GM19099 (cell line): ENCODE measurements around the gene TMEM33.

ENCODE experiments used
- POLR2A ChIP-seq: IDR thresholded peaks from 3 replicates; pipeline ENCODE4 v1.6.1; 2011; ENCODE audit warnings: low read depth; ENCODE audit not compliant: insufficient read length; ENCODE audit errors: extremely low read depth

TMEM33 gene

DNA sequence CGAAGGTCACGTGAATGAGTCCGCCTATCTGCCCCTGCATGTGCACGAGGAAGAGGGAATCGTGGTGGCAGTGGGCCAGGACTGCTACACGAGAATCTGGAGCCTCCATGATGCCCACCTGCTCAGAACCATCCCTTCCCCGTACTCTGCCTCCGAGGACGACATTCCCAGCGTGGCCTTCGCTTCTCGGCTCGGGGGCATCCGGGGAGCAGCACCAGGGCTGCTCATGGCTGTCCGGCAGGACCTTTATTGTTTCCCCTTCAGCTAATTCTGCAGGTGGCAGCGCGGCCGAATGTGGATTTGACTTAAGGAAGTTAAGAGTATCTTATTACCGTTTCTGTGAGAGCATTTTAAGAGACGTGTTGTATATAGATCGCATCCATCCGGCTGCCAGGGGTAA, 47.5 kb downstream of the TMEM33 start:
- TF ChIP-seq POLR2A: no peak

DNA sequence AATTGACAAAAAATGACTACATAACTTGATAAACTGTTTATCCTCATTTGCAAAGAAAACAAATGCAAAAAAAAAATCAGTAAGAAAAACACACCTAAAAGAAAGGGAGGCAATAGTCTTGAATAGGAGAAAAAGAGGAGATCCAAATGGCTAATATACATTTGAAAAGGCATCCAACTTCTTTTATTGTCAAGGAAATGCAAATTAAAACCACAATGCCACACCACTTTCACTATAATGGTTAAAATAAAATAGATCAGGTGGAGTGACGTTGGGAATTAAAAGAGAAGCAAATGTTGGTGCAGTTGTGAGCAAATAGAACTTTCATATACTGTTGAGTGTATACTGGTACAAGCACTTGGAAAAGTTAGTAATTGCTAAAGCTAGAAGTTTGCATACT, 49.9 kb downstream of the TMEM33 start:
- no peak for TF ChIP-seq POLR2A

DNA sequence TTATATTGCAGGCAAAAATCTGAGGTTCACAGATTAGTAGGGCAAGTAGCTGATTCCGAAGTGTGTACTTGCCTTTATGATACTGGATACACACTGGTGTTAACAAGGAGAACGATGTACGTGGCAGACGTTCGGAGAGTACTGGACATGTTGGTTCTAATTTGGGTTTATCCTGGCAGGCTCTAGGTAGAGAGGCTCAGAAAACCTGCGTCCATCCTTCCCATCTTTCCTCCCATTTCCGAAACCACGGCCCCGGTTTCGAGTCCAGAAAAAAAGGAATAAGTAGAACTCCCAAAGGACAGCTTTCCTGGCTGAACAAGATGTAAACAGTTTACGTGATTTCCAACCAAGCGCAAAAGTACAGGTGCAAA, 54.8 kb downstream of the TMEM33 start:
- no peak for TF ChIP-seq POLR2A

DNA sequence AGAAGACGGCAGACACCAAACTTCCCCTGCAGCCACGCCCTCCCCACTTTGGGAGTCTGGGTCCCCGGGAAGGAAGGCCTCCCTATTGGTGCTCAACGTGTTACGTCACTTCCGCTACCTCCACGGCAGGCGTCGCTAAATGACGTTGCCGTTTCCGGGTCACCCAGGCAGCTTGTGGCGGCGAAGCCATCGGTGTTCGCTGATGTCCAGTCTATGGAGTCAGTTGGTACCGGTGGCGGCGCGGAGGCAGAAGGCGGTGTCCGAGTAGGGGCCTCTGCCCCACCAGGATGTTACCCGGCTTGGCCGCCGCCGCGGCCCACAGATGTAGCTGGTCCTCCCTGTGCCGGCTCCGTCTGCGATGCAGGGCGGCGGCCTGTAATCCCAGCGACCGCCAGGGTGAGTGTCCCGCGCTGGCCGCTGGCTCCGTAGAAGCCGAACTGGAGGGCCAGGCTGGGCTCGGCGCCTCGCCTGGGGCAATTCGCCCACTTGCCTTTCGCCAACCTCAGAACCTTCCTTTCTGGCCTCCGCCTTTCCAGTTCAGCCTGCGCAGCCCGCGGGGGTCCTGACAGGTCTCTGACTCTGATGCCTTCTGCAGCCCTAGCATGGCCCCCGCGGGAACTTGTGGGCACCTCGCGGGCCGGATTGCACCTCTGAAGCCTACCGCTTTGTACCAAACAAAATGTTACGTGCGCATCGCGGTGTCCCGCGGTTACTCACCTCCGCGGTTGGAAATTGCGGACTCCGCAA, 55.3 kb downstream of the TMEM33 start, which contains the start of gene SLC30A9:
TSS of gene SLC30A9 (plus strand) at position 166 of the 747 bp plus-strand sequence. CDS start at position 288, 122 bp downstream.
- TF ChIP-seq POLR2A: peak; percentile 92

DNA sequence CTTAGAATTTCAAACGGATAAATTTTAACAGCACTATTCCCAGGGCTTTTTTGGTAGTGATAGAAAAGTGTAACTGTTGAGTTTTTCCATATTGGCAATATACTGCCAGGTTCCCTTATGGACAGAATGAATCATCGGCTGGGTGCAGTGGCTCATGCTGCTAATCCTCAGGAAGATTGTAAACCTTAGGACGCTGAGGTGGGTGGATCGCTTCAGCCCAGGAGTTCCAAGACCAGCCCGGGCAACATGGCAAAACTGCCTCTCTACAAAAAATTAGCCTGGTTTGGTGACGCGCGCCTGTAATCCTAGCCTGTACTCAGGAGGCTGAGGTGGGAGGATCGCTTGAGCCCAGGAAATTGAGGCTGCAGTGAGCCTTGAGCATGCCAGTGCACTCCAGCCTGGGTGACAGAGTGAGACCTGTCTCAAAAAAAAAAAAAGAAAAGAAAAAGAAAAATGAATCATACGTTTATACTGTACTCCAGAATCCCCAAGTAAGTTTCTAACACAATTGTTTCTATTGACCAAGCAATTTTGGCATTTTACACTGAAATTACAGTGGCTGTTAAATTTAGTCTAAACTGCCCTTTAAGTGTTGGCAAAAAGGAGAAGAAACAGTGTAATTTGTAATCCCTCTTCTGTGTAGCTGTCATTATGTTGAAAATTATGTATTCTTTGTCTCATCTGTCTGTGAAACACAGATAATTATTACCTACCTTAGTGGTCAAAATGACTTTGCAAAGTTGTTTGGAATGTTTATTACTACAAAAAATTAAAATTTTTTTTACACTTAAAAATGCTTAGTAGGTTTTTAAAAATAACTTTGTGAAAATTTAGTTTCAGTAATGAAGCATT, 56.9 kb downstream of the TMEM33 start:
- no peak for TF ChIP-seq POLR2A

DNA sequence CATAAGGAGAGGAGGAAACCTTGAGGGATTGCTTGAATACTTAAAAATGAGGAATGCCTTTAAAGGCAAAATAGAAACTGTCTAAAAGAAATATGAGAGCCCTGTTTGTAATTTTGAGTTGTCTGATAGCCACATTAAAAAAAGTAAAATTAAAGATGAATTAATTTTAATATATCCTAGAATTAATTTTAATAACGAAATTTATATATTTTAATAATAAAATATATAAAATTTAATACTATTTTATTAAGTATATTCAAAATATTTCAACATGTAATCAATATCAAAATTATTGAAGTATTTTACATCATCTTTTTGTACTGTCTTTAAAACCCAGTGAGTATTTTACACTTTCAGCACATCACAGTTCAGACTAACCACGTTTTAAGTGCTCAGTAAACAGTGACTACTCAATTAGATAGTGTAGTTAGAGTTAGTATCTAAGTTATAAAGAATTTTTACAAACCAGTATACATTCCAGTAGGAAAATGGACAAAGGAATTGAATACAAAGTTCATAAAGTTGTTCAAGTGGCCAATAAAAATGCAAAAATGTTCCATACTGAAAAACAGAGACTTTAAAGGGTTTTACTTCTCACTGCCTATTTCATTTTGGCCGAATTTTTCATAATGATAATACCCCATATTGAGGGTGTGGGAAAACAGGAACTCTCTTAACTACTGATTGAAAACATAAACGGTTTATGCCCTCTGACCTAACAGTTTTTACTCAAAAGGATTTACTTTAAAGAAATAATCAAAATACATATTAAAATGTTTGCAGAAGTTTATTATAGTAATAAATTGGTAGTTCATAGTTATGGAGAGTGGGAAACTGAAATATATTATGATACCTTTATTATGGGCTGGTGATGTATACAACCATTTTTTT, 58.0 kb downstream of the TMEM33 start:
- TF ChIP-seq POLR2A: no peak

DNA sequence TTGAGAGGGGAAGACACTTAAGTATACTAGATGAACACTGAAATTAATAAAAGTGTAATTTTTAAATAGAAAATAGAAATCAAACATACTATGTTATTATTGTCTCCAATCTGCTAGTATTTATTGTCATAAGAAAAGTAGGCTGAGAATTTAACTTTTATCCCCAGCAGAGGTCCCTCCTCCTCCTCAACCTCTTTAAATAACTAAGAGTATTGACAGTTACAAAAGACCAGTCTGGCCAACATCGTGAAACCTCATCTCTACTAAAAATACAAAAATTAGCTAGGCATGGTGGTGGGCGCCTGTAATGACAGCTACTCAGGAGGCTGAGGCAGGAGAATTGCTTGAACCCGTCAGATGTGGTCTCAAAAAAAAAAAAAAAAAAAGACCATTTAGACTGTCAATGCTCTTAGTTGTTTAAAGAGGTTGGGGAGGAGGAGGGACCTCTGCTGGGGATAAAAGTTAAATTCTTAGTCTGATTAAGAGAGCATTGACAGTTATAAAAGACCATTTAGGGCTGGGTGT, 59.3 kb downstream of the TMEM33 start:
- no peak for TF ChIP-seq POLR2A

DNA sequence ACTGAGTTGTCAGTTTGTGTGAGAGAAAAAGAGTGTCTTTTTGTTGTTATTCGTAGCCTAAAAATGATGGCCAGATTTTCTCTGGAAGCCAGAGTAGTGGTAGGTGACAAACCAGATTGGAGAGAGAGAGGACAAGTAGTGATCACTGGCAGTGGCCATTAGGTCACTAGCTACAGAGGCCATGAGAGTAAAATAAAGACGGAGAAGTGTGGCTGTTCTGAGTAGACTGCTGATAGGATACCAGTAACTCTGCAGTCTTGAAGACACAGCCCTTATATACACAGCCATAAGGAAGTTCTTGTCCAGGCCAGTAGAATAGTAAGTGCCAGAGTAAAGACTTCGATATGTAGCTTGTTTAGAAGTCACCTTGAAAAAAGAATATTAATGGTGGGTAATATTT, 62.8 kb downstream of the TMEM33 start:
- no peak for TF ChIP-seq POLR2A

DNA sequence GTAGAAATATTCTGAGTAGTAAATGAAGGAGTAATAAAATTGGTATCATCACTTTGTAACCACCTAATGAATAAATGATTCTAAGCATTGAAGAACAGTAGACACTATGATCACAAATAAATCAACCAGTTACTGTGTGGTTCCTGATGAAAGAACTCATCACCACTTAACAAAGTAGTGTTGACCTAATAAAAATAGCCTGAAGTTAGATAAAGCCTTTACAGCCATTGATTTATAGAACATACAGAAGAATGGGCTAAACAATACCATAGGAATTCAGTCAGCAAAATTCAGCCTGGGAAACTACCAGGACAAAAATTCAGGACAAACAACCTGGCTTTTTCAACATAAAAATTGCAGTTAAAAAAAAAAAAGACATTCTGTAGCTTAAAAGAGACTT, 64.1 kb downstream of the TMEM33 start:
- TF ChIP-seq POLR2A: no peak

DNA sequence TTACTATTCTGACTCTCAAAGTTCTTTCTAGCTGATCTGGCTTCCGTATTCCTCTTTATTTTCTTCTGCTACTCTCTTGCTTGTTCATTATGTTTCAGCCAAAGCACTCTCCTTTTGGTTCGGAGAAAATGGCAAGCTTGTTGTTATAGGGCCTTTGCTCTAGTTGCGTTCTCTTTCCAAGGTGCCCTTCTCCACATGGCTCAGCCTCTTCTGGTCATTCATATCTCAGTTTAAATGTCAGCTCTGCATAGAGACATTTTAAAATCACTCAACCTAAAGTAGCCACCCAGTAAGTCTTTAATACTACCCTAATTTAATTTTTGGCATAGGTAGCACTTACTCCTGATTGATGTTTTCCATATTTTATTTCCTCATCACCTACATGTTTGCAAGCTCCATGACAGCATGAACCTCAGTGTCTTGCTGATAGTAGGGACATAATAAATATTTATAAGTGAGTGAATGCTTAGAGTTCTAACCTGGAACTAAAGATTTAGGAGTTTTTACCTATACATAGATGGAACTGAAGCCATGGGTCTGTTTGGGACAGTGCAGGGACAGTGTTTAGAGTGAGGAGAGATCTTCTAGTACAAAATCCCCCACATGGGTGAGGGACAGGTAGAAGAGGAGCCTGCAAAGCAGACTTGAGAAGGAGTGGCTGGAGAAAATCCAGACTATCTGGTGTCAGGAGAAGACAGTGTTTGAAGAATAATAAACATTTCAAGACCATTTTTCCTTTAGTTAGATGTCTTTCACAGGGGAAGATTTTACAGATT, 73.0 kb downstream of the TMEM33 start:
- no peak for TF ChIP-seq POLR2A
